HepG2 (cell line): ENCODE data around the gene KLC4. TPM values are rescaled to one million over a fixed set of nuclear protein-coding genes. Genes with fewer than 3 reads are reported as not detected.

ENCODE experiments used
- BRD4 ChIP-seq: sonication (generic); formaldehyde crosslinking; IDR thresholded peaks from 2 replicates; pipeline ENCODE4 v1.4.0; 2020; ENCODE audit warnings: missing genetic modification reagents
- CC2D1A ChIP-seq: sonication (generic); formaldehyde crosslinking; IDR thresholded peaks from 2 replicates; pipeline ENCODE4 v1.8.1; 2023; ENCODE audit warnings: mild to moderate bottlenecking, missing genetic modification reagents
- E2F2 ChIP-seq: sonication (generic); formaldehyde crosslinking; IDR thresholded peaks from 2 replicates; pipeline ENCODE4 v1.4.0; 2020; ENCODE audit warnings: missing genetic modification reagents, borderline replicate concordance
- FOXO1 ChIP-seq: sonication (generic); formaldehyde crosslinking; IDR thresholded peaks from 2 replicates; pipeline ENCODE4 v1.4.0; 2020; ENCODE audit warnings: missing genetic modification reagents
- FOXO4 ChIP-seq: sonication (generic); formaldehyde crosslinking; conservative IDR thresholded peaks from 2 replicates; pipeline ENCODE4 v1.8.1; 2023; ENCODE audit warnings: missing genetic modification reagents
- GTF2F1 ChIP-seq: fragments of 150-350 bp; IDR thresholded peaks from 2 replicates; pipeline ENCODE4 v1.6.1; 2014; ENCODE audit warnings: low read length
- HDAC6 ChIP-seq: fragments of 200-600 bp; sonication (generic); IDR thresholded peaks from 2 replicates; pipeline ENCODE4 v1.7.0; 2017; ENCODE audit warnings: mild to moderate bottlenecking, antibody characterized with exemption, low read length, low read depth
- HNF1B ChIP-seq: sonication (generic); formaldehyde crosslinking; IDR thresholded peaks from 2 replicates; pipeline ENCODE4 v1.5.1; 2020; ENCODE audit warnings: mild to moderate bottlenecking, moderate library complexity, missing genetic modification reagents
- HNRNPH1 ChIP-seq: fragments of 200-400 bp; formaldehyde crosslinking; optimal IDR thresholded peaks from 2 replicates; pipeline ENCODE3; 2017; ENCODE audit warnings: mild to moderate bottlenecking, low read depth, low read length
- HOXA7 ChIP-seq: sonication (generic); formaldehyde crosslinking; IDR thresholded peaks from 2 replicates; pipeline ENCODE4 v1.8.1; 2022; ENCODE audit warnings: mild to moderate bottlenecking, missing genetic modification reagents, moderate library complexity
- KDM3A ChIP-seq: IDR thresholded peaks from 2 replicates; pipeline ENCODE4 v1.6.1; 2018; ENCODE audit warnings: low read depth, missing compliant biosample characterization
- MED13 ChIP-seq: sonication (generic); formaldehyde crosslinking; IDR thresholded peaks from 2 replicates; pipeline ENCODE4 v1.5.0; 2020; ENCODE audit warnings: missing genetic modification reagents
- NFYB ChIP-seq: sonication (generic); formaldehyde crosslinking; IDR thresholded peaks from 2 replicates; pipeline ENCODE4 v1.4.0; 2020; ENCODE audit warnings: missing genetic modification reagents
- ONECUT2 ChIP-seq: sonication (generic); formaldehyde crosslinking; IDR thresholded peaks from 2 replicates; pipeline ENCODE4 v1.4.0; 2020; ENCODE audit warnings: missing genetic modification reagents
- RFX1 ChIP-seq: fragments of 450-650 bp; IDR thresholded peaks from 2 replicates; pipeline ENCODE4 v1.6.1; 2017
- SNAPC5 ChIP-seq: sonication (generic); formaldehyde crosslinking; IDR thresholded peaks from 2 replicates; pipeline ENCODE4 v1.8.1; 2023; ENCODE audit warnings: mild to moderate bottlenecking, missing genetic modification reagents, borderline replicate concordance
- TBL1XR1 ChIP-seq: fragments of 150-350 bp; IDR thresholded peaks from 2 replicates; pipeline ENCODE4 v1.6.1; 2014; ENCODE audit warnings: borderline replicate concordance, low read length; ENCODE audit not compliant: partially characterized antibody
- TEAD2 ChIP-seq: sonication (generic); formaldehyde crosslinking; IDR thresholded peaks from 2 replicates; pipeline ENCODE4 v1.9.0; 2021; ENCODE audit warnings: missing genetic modification reagents
- XRCC5 ChIP-seq: fragments of 200-400 bp; formaldehyde crosslinking; optimal IDR thresholded peaks from 2 replicates; pipeline ENCODE3; 2017; ENCODE audit warnings: mild to moderate bottlenecking, low read length
- ZBTB39 ChIP-seq: sonication (generic); formaldehyde crosslinking; IDR thresholded peaks from 2 replicates; pipeline ENCODE4 v1.5.0; 2020; ENCODE audit warnings: missing genetic modification reagents
- ZNF251 ChIP-seq: sonication (generic); formaldehyde crosslinking; IDR thresholded peaks from 2 replicates; pipeline ENCODE4 v1.9.0; 2021; ENCODE audit warnings: mild to moderate bottlenecking, missing genetic modification reagents
- ZNF383 ChIP-seq: sonication (generic); formaldehyde crosslinking; IDR thresholded peaks from 2 replicates; pipeline ENCODE4 v1.4.0; 2020; ENCODE audit warnings: missing genetic modification reagents, mild to moderate bottlenecking, borderline replicate concordance
- ZNF616 ChIP-seq: sonication (generic); formaldehyde crosslinking; IDR thresholded peaks from 2 replicates; pipeline ENCODE4 v1.5.0; 2020; ENCODE audit warnings: low read depth, mild to moderate bottlenecking, missing genetic modification reagents
- ZNF749 ChIP-seq: sonication (generic); formaldehyde crosslinking; IDR thresholded peaks from 2 replicates; pipeline ENCODE4 v1.8.0; 2022; ENCODE audit warnings: mild to moderate bottlenecking, missing genetic modification reagents, moderate library complexity, borderline replicate concordance
- ZNF766 ChIP-seq: sonication (generic); formaldehyde crosslinking; IDR thresholded peaks from 2 replicates; pipeline ENCODE4 v1.5.0; 2020; ENCODE audit warnings: missing genetic modification reagents, borderline replicate concordance
- polyA plus RNA-seq, 8 experiments: library from polyadenylated mRNA; depleted of rRNA in 3 of 8; stranded (reverse) in 7 of 8; unstranded in 1 of 8; fragments of >200 nt; fragmentation: Illumina TruSeq in 4 of 8; extraction: Trizol in 4 of 8; gene quantifications; 2 replicates each; pipeline versions ENCODE4 v1.2.1 to v1.2.3, GENCODE V29; 2011 to 2016; ENCODE audit warnings: low read depth in 4 of 8, missing spikeins in 1 of 8, mixed read lengths in 1 of 8; ENCODE audit not compliant: insufficient read depth in 1 of 8
- total RNA-seq, 5 experiments: library from RNA; depleted of rRNA; stranded (reverse); fragments of >200 nt; fragmentation: Illumina TruSeq; extraction: Trizol; gene quantifications; 2 replicates each; pipeline ENCODE4 v1.2.3, GENCODE V29; 2016; ENCODE audit warnings: low read depth in 1 of 5

Gene KLC4
- total and polyA plus RNA-seq, 2 of the 13 experiments (the other 11 are each of a cell fraction or from before 2014, with no cell fraction given), result 45.4 to 70.4 TPM

GRCh38 chr6:43021270-43022047 lies 38.0 kb upstream of the KLC4 start, which contains the start of gene RRP36 (continued):
- TF ChIP-seq RFX1 (no peak), ZNF749 (CRISPR knock-in tag) (no peak), E2F2 (peak; percentile 68; the same call in 1 of the 2 replicates), XRCC5 (peak; percentile 52), FOXO1 (peak; percentile 25; the same call in 1 of the 2 replicates), SNAPC5 (no peak), ZNF383 (no peak), ONECUT2 (CRISPR knock-in tag) (no peak), TBL1XR1 (no peak), FOXO4 (CRISPR knock-in tag) (0 out of 2 replicates have a peak, but pooled peaks have one; percentile 82), HOXA7 (CRISPR knock-in tag) (no peak), HNF1B (CRISPR knock-in tag) (peak; percentile 74), KDM3A (CRISPR knock-in tag) (no peak), HNRNPH1 (no peak), MED13 (CRISPR knock-in tag) (peak; percentile 57; the same call in 1 of the 2 replicates), ZBTB39 (CRISPR knock-in tag) (no peak), GTF2F1 (no peak), ZNF251 (CRISPR knock-in tag) (no peak), HDAC6 (no peak), BRD4 (peak; percentile 89), CC2D1A (CRISPR knock-in tag) (no peak), ZNF766 (CRISPR knock-in tag) (peak; percentile 80; the same call in 1 of the 2 replicates), ZNF616 (CRISPR knock-in tag) (no peak), TEAD2 (CRISPR knock-in tag) (no peak), NFYB (peak; percentile 44)
